H1 (cell line): ENCODE data around the gene PAOX. TPM values are rescaled to one million over a fixed set of nuclear protein-coding genes. Genes with fewer than 3 reads are reported as not detected.

Experiments used
- CTCF ChIA-PET: fragments of 300-600 bp; sonication (Branson Sonifier 250); formaldehyde crosslinking; loops from one replicate; lab custom pipeline; 2021; ENCODE audit not compliant: partially characterized antibody; lab: Charles Lee
- POLR2A ChIA-PET: fragments of 300-600 bp; sonication (Branson Sonifier 250); formaldehyde crosslinking; loops from one replicate; lab custom pipeline; 2021; ENCODE audit warnings: inconsistent platforms; ENCODE audit not compliant: partially characterized antibody; lab: Charles Lee
- DNase-seq, 2 experiments: peaks; one replicate each; pipeline versions ENCODE4 v3.0.0 to v3.0.0-alpha.2; 2010 to 2022; ENCODE audit warnings: low spot score in 2 of 2, low read depth in 1 of 2, mixed read lengths in 1 of 2
- FAIRE-seq: peaks from 2 replicates; lab custom pipeline; 2011; peaks lifted over from hg19 to GRCh38; lab: Jason Lieb, UNC
- H2AFZ ChIP-seq: 2 replicates; pipeline ENCODE4 v1.8.1; 2012; ENCODE audit warnings: low read length, inconsistent platforms
- H2AK5ac ChIP-seq: 2 replicates; pipeline ENCODE4 v1.6.1; 2013; ENCODE audit warnings: low read depth, low read length
- H2BK120ac ChIP-seq: replicated peaks from 2 replicates; pipeline ENCODE3; 2013; ENCODE audit warnings: low read depth, low read length, inconsistent platforms
- H2BK12ac ChIP-seq: 2 replicates; pipeline ENCODE4 v1.6.1; 2013; ENCODE audit warnings: low read depth, low read length
- H2BK15ac ChIP-seq: 2 replicates; pipeline ENCODE4 v1.6.1; 2013; ENCODE audit warnings: low read length
- H2BK20ac ChIP-seq: 2 replicates; pipeline ENCODE4 v1.6.1; 2013; ENCODE audit warnings: low read length
- H2BK5ac ChIP-seq: 2 replicates; pipeline ENCODE4 v1.6.1; 2013; ENCODE audit warnings: low read depth, low read length
- H3K14ac ChIP-seq: 2 replicates; pipeline ENCODE4 v1.6.1; 2013; ENCODE audit warnings: inconsistent platforms; ENCODE audit not compliant: insufficient read length
- H3K18ac ChIP-seq: 2 replicates; pipeline ENCODE4 v1.6.1; 2013; ENCODE audit warnings: low read length; ENCODE audit errors: extremely low read depth
- H3K23ac ChIP-seq: 2 replicates; pipeline ENCODE4 v1.6.1; 2013; ENCODE audit warnings: inconsistent platforms; ENCODE audit not compliant: insufficient read length
- H3K23me2 ChIP-seq: 2 replicates; pipeline ENCODE4 v1.6.1; 2013; ENCODE audit warnings: low read depth, low read length
- H3K27ac ChIP-seq: 2 replicates; pipeline ENCODE4 v1.6.1; 2011; ENCODE audit warnings: low read depth, low read length, inconsistent platforms
- H3K27me3 ChIP-seq, 4 experiments: replicated peaks in 1 of 4; 1 replicate in 1 of 4; 2 replicates in 3 of 4; pipeline versions ENCODE4 v1.6.1 to v1.8.1; 2011 to 2013; ENCODE audit warnings: low read length in 3 of 4, mild to moderate bottlenecking in 3 of 4, inconsistent platforms in 2 of 4, mixed read lengths in 2 of 4, moderate library complexity in 1 of 4; ENCODE audit not compliant: control insufficient read depth in 3 of 4, insufficient read depth in 3 of 4; ENCODE audit errors: extremely low read depth in 1 of 4
- H3K36me3 ChIP-seq, 4 experiments: 2 replicates each; pipeline versions ENCODE4 v1.6.1 to v1.8.1; 2011 to 2013; ENCODE audit warnings: mild to moderate bottlenecking in 4 of 4, low read length in 3 of 4, moderate library complexity in 2 of 4, control low read depth in 1 of 4, inconsistent platforms in 1 of 4; ENCODE audit not compliant: insufficient read depth in 4 of 4, control insufficient read depth in 2 of 4
- H3K4ac ChIP-seq: replicated peaks from 2 replicates; pipeline ENCODE3; 2013; ENCODE audit warnings: low read length, low read depth, mixed read lengths, inconsistent platforms; ENCODE audit not compliant: insufficient read length
- H3K4me1 ChIP-seq, 4 experiments: replicated peaks in 1 of 4; 1 replicate in 1 of 4; 2 replicates in 3 of 4; pipeline versions ENCODE4 v1.6.1 to v1.8.1; 2011 to 2013; ENCODE audit warnings: low read length in 3 of 4, inconsistent platforms in 2 of 4, mixed read lengths in 1 of 4; ENCODE audit not compliant: insufficient read depth in 4 of 4, control insufficient read depth in 3 of 4
- H3K4me2 ChIP-seq, 2 experiments: 2 replicates each; pipeline versions ENCODE4 v1.6.1 to v1.8.1; 2011 to 2013; ENCODE audit warnings: low read depth in 2 of 2, low read length in 2 of 2, control low read depth in 1 of 2, inconsistent platforms in 1 of 2, mild to moderate bottlenecking in 1 of 2; ENCODE audit not compliant: insufficient read depth in 1 of 2
- H3K4me3 ChIP-seq, 4 experiments: fragments of 200-600, 300-600 bp in 1 of 4; sonication (generic), shearing (Covaris generic), sonication (Bioruptor Twin) in 1 of 4; 2 replicates each; pipeline versions ENCODE4 v1.5.1 to v1.8.1; 2011 to 2016; ENCODE audit warnings: low read length in 4 of 4, low read depth in 3 of 4, control low read depth in 2 of 4, inconsistent platforms in 2 of 4, mild to moderate bottlenecking in 2 of 4, mixed read lengths in 1 of 4, moderate library complexity in 1 of 4; ENCODE audit not compliant: insufficient read depth in 2 of 4; ENCODE audit errors: extremely low read depth in 1 of 4
- H3K56ac ChIP-seq: replicated peaks from 2 replicates; pipeline ENCODE3; 2013; ENCODE audit warnings: low read depth, mild to moderate bottlenecking, mixed read lengths, low read length, inconsistent platforms; ENCODE audit not compliant: insufficient read length
- H3K79me1 ChIP-seq: 2 replicates; pipeline ENCODE4 v1.6.1; 2013; ENCODE audit warnings: low read depth, low read length, control low read depth
- H3K79me2 ChIP-seq, 2 experiments: 2 replicates each; pipeline versions ENCODE4 v1.6.1 to v1.8.1; 2012 to 2013; ENCODE audit warnings: low read length in 2 of 2, mild to moderate bottlenecking in 2 of 2, inconsistent platforms in 1 of 2; ENCODE audit not compliant: insufficient read depth in 2 of 2, control insufficient read depth in 1 of 2
- H3K9ac ChIP-seq, 4 experiments: replicated peaks in 1 of 4; 1 replicate in 1 of 4; 2 replicates in 3 of 4; pipeline versions ENCODE4 v1.6.1 to v1.8.1; 2011 to 2013; ENCODE audit warnings: low read depth in 3 of 4, low read length in 3 of 4, control low read depth in 2 of 4, mild to moderate bottlenecking in 2 of 4, moderate library complexity in 2 of 4, inconsistent platforms in 1 of 4; ENCODE audit errors: extremely low read depth in 1 of 4
- H3K9me3 ChIP-seq, 2 experiments: 2 replicates each; pipeline versions ENCODE4 v1.6.1 to v1.8.1; 2012 to 2013; ENCODE audit warnings: mild to moderate bottlenecking in 2 of 2, moderate library complexity in 2 of 2, control low read depth in 1 of 2, inconsistent platforms in 1 of 2, low read depth in 1 of 2, low read length in 1 of 2, mixed read lengths in 1 of 2; ENCODE audit not compliant: insufficient read depth in 2 of 2
- H4K20me1 ChIP-seq, 2 experiments: replicated peaks in 1 of 2; 2 replicates each; pipeline versions ENCODE3 to v1.8.1; 2011 to 2013; ENCODE audit warnings: inconsistent platforms in 2 of 2, low read length in 2 of 2, mild to moderate bottlenecking in 1 of 2; ENCODE audit not compliant: insufficient read depth in 2 of 2, control insufficient read depth in 1 of 2
- H4K5ac ChIP-seq: 2 replicates; pipeline ENCODE4 v1.6.1; 2013; ENCODE audit warnings: low read length, low read depth, mixed read lengths, inconsistent platforms; ENCODE audit not compliant: insufficient read length
- H4K8ac ChIP-seq: 2 replicates; pipeline ENCODE4 v1.8.0; 2013; ENCODE audit warnings: mild to moderate bottlenecking, moderate library complexity, low read length, inconsistent platforms; ENCODE audit not compliant: insufficient read depth; ENCODE audit errors: extremely low read depth
- H4K91ac ChIP-seq: replicated peaks from 2 replicates; pipeline ENCODE3; 2013; ENCODE audit warnings: low read length, mixed read lengths, inconsistent platforms; ENCODE audit not compliant: insufficient read length
- CHD2 ChIP-seq: IDR thresholded peaks from 2 replicates; pipeline ENCODE4 v1.6.1; 2012; ENCODE audit warnings: low read length, improper control_type of control experiment
- MAX ChIP-seq: IDR thresholded peaks from 2 replicates; pipeline ENCODE4 v1.6.1; 2012; ENCODE audit warnings: inconsistent platforms
- SIRT6 ChIP-seq: IDR thresholded peaks from one replicate; pipeline ENCODE4 v1.7.1; 2012; ENCODE audit warnings: low read length, inconsistent platforms
- YY1 ChIP-seq: IDR thresholded peaks from 2 replicates; pipeline ENCODE4 v1.6.1; 2011; ENCODE audit warnings: low read depth, mild to moderate bottlenecking, low read length
- WGBS, 2 experiments: shearing (Covaris generic) in 1 of 2; methylation state at CpG; one replicate each; pipeline versions ENCODE4 v1.1.6 to v1.1.7; 2013 to 2015; ENCODE audit warnings: low lambda C conversion rate in 2 of 2, mixed read lengths in 2 of 2, inconsistent platforms in 1 of 2, low coverage in 1 of 2, missing lambda C conversion rate in 1 of 2; ENCODE audit not compliant: insufficient replicate concordance in 2 of 2, insufficient coverage in 1 of 2, insufficient read length in 1 of 2; ENCODE audit errors: extremely low coverage in 1 of 2, missing lambda C conversion rate in 1 of 2; 5-methylcytosine and 5-hydroxymethylcytosine counted together
- polyA plus RNA-seq, 7 experiments: library from polyadenylated mRNA; depleted of rRNA in 3 of 7; stranded (reverse) in 5 of 7; unstranded in 2 of 7; fragments of >200 nt in 5 of 7; fragments of 200-250 nt in 2 of 7; gene quantifications; 1 replicate in 5 of 7; 2 replicates in 1 of 7; 4 replicates in 1 of 7; pipeline versions ENCODE4 v1.2.1 to v1.2.3, GENCODE V29; 2011 to 2013; ENCODE audit warnings: missing spikeins in 2 of 7, mixed read lengths in 2 of 7
- total RNA-seq: library from RNA; stranded (reverse); fragmentation: NEBNext Ultra II Directional; extraction: Animal tissue kit (Norgen Biotek cat#: 25700); gene quantifications from 2 replicates; pipeline ENCODE4 v1.2.1, GENCODE V29; 2021

PAOX gene
- total and polyA plus RNA-seq, 2 of the 8 experiments (the other 6 are each of a cell fraction or from before 2014, with no cell fraction given): 3.7 to 4.3 TPM

- H2BK12ac ChIP-seq: no peak overlapping the region
- H4K8ac ChIP-seq: no peak overlapping the region
- no peak overlapping the region for H2AFZ ChIP-seq
- POLR2A ChIA-PET: interaction anchor here (1.8 to 5.0 kb wide), 4 partner anchors 11 to 36 kb away, joined by 5 to 38 read pairs (median 8); partner anchors contain the start of gene PRAP1
- no peak overlapping the region for H3K27ac ChIP-seq
- TF ChIP-seq SIRT6: no peak
- no peak for TF ChIP-seq MAX
- no peak for TF ChIP-seq CHD2
- TF ChIP-seq YY1: no peak
- TF ChIP-seq, all 59 proteins: peak for 0
- Histone ChIP-seq H2BK5ac (no peak overlapping the region), H4K5ac (no peak overlapping the region), H3K4me3 (no peak overlapping the region), H3K14ac (no peak overlapping the region), H3K23me2 (peaks cover 6% of the 10 kb centered on the region; the same call in 1 of the 2 replicates), H3K4me1 (peaks cover 0 to 6% (median 3%) of the 10 kb centered on the region in 4 experiments; a peak in 3 of 7 replicates), H3K79me1 (no peaks in the 10 kb centered on the region; the same call in 1 of the 2 replicates), H3K79me2 (no peaks in the 10 kb centered on the region), H4K20me1 (peaks cover 7 to 16% of the 10 kb centered on the region in 2 experiments), H3K9me3 (no peaks in the 10 kb centered on the region), H2AK5ac (no peak overlapping the region), H3K4ac (no peak overlapping the region), H3K23ac (no peak overlapping the region), H3K9ac (no peak overlapping the region), H2BK20ac (no peak overlapping the region), H4K91ac (no peak overlapping the region), H3K4me2 (no peak overlapping the region), H2BK120ac (no peak overlapping the region), H3K27me3 (peaks cover 0 to 19% (median 7%) of the 10 kb centered on the region in 4 experiments; a peak in 5 of 7 replicates), H3K56ac (no peak overlapping the region), H3K18ac (no peak overlapping the region), H2BK15ac (no peak overlapping the region), H3K36me3 (peaks cover 4 to 16% (median 12%) of the 10 kb centered on the region in 4 experiments)
- DNase-seq (no peak), FAIRE-seq (no peak)
- CTCF ChIA-PET: interaction anchor here (0.7 to 2.1 kb wide), 3 partner anchors 30 to 53 kb away, joined by 3 to 9 read pairs (median 3); no protein-coding TSS in a partner anchor
- 88% methylated on average over 6 of the region's 6 CpGs; no CpG with 5 or more reads in 1 of the 2 experiments for WGBS, 2 experiments
Measured at GRCh38 chr10:133359554-133359971, 19.5 kb upstream of the PAOX start.
